NCI-H2196 treated with DMSO at 0.1 percent for 48 hours (cell line): ENCODE results near the gene CD151.

Experiments used
- DNase-seq: peaks from one replicate; lab custom pipeline; 2025; ENCODE audit not compliant: unreplicated experiment; lab: John Stamatoyannopoulos, UW

Gene CD151

DNA sequence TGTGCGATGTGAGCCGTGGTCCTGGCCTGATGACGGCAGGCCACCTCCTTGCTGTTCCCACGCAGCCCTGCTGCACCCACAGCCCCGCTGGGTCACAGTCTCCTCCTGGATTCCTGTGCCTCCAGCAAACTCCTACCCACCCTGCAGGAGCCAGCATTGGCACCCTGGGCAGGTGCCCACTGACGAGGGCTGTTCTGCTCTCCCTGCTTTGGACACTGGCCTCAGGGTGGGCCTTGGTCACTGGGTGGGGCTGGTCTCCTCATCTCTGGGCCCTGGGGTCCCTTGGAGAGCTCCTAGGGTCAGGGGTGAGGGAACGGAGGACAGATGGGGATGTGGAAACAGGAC is 22.6 kb downstream of the CD151 start:
- no peak for DNase-seq

DNA sequence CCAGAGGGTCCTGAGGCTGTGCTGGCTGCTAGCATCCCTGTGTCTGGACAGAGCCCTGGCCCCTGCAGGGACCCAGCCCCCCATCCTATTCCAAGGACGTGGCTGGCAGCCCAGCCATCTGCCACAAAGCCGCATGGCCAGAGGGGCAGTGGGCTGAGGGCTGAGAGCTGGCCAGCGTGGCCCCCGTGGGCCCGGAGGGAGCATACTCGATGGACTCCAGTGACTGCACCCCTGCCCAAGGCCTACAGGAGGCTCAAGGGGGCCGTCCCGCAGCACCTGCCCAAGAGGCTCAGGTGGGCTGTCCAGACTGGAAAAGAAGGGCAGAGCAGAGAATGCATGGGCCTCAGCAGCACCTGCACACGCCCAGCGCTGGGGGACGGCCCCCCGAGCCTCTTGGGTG is 23.0 kb downstream of the CD151 start:
- DNase-seq = no peak

- DNase-seq = no peak
Measured at GRCh38 chr11:856397-856796, 23.6 kb downstream of the CD151 start.

DNA sequence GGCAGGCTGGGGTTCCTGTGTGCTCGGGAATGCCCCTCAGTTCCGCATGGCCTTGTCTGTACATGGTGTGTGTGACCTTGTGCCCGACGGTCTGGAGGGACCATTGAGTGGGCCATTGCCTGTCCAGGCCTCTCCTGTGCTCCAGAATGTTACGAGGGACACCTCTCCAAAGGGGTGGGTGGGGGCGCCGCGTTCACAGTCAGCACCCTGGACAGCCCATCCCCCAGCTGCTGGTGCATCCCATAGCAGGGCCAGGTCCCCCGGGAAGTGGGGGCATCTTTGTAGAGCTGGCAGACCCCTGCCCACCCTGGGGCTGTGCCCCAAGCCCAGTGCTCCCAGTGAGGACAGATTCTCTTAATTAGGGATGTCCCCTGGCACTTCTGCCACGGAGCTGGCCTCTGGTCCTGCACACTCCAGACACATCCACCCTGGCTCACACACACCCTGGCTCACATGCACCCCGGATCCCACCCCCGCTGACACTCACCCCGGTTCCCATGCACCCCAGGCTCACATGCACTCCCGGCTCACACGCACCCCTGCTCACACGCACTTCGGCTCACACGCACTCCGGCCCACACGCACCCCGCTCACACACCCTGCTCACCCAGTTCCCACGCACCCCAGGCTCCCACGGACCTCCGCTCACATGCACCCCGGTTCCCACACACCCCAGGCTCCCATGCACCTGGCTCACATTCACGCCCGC is 25.5 kb downstream of the CD151 start:
- no peak for DNase-seq

- no peak for DNase-seq
Measured at GRCh38 chr11:858762-859339, 26.1 kb downstream of the CD151 start.

DNA sequence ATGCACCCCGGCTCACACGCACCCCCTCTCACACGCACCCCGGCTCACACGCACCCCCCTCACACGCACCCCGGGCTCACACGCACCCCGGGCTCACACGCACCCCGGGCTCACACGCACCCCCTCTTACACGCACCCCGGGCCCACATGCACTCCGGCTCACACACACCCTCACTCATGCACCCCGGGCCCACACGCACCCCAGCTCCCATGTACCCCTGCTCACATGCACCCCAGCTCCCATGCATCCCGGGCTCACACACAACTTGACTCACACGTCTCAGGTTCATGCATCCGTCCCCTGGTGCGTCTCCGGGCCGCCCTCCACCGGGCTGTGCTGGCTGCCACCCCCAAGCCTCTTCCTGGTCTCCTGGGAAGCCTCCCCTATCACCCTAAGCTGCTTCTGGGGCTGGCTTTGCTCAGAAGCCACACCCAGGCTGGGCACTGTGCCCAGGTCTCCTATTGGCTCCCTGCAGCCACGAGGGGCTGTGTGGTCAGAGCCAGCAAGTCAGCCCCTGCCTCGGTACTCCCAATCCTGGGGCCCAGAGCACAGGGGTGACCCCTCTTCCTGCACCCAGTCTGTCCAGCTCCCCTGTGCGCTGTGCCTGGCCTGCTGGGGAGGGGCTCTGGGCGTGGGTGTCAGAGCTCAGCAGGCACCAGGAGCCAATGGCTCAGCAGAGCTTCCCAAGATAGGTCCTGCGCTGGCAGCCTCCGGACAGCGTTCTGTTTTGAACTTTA is 26.8 kb downstream of the CD151 start:
- peak; percentile 81 for DNase-seq

- no peak for DNase-seq
Measured at GRCh38 chr11:860234-861104, 27.7 kb downstream of the CD151 start.

DNA sequence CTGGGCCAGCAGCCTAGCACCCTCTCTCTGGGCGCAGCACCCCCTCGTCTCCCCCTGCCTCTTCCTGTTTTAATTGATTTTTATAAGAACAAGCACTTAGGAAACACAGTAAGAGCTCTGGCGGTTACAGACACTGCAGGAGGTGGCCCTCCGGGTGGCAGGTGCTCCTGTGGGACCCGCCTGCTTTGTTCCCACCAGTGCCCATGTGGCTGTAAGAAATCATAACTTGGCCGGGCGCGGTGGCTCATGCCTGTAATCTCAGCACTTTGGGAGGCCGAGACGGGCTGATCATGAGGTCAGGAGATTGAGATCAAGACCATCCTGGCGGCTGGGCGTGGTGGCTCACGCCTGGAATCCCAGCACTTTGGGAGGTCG is 28.3 kb downstream of the CD151 start:
- DNase-seq = no peak

- DNase-seq = no peak
Measured at GRCh38 chr11:862081-862661, 29.4 kb downstream of the CD151 start.

GRCh38 chr11:862696-863022 is 29.9 kb downstream of the CD151 start:
- no peak for DNase-seq

- no peak for DNase-seq
Measured at GRCh38 chr11:863023-863909, 30.5 kb downstream of the CD151 start.

GRCh38 chr11:863910-864827 is 31.4 kb downstream of the CD151 start:
- DNase-seq = no peak

DNA sequence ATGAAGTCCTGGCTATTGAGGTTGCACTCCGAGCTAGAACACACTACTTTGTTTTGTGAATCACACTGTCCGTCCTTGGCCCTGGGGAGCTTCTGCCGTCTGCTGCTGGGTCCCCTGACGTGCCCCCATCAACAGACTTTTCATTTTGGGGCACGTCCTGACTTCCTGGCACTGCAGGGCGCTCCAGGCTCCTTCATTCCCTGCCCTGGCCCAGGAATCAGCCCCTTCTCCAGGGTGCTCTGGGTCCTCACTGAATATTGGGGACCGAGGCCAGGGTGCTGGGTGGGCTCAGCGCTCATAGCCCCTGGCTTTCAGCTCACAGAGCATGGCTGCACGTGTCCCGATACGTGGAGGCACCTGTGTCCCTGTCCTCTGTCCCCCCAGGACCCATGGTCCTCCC is 32.1 kb downstream of the CD151 start:
- no peak for DNase-seq

GRCh38 chr11:865462-866430 is 33.0 kb downstream of the CD151 start:
- no peak for DNase-seq

DNA sequence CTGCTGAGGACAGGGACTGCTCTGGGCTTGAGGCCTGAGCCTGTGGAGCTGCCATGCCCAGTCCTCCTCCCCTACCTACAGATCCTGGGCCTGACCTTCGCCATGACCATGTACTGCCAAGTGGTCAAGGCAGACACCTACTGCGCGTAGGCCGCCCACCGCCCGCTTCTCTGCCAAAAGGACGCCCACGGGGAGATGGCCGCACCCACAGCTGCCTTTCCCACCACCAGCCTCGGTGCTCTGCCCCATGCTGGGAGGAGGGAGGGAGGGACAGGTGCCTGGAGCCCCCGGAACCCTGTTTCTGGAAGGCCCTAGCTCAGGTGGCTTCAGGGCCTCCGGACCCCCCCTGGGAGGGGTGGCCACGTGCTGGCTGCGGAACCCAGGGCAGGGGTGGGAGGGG is 33.7 kb downstream of the CD151 start:
- DNase-seq = no peak

- DNase-seq = no peak
Measured at GRCh38 chr11:867856-868358, 35.2 kb downstream of the CD151 start.

- DNase-seq = no peak
Measured at GRCh38 chr11:868394-868793, 35.6 kb downstream of the CD151 start.

DNA sequence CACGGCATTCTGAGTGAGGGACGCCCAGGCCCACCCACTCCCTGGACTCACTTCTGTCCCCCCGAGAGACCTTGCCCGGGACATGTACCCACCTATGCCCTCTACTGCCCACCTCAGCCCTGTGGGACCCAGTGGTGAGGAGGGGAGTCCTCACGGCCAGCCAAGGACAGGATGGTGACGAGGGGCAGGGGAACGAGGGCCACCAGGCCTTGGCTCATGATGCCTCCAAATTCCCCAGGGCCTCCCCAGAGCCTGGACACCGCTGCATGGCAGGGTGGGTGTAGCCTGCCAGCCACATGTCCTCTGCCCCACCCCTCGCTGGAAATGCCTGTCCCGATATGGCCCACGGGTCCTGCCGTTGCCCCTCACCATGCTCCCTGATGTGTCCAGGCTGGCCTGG is 36.0 kb downstream of the CD151 start:
- no peak for DNase-seq
